Prostate gland (tissue), 2 donors: Measurements from ENCODE around the gene NRF1. TPM values are rescaled to one million over a fixed set of nuclear protein-coding genes. Genes with fewer than 3 reads are reported as not detected.

ENCODE experiments used
- DNase-seq: peaks from one replicate; pipeline ENCODE4 v3.0.0-alpha.2; 2019; ENCODE audit warnings: low spot score
- H3K27ac ChIP-seq, 2 donors: fragments of 200-600 bp; sonication (generic); 2 replicates each; pipeline ENCODE4 v1.5.1; 2017 to 2019
- H3K27me3 ChIP-seq: fragments of 200-600 bp; sonication (generic); replicated peaks from 2 replicates; pipeline ENCODE4 v1.5.1; 2019; ENCODE audit not compliant: insufficient read depth
- H3K36me3 ChIP-seq, 2 donors: fragments of 200-600 bp; sonication (generic); 1 replicate in 1 of 2; 2 replicates in 1 of 2; pipeline versions ENCODE4 v1.5.1 to v1.8.1; 2017 to 2019
- H3K4me1 ChIP-seq: fragments of 200-600 bp; sonication (generic); replicated peaks from 2 replicates; pipeline ENCODE4 v1.5.1; 2019
- H3K4me3 ChIP-seq, 2 donors: fragments of 200-600 bp; sonication (generic); 2 replicates each; pipeline ENCODE4 v1.5.1; 2017 to 2019
- H3K9me3 ChIP-seq: fragments of 200-600 bp; sonication (generic); 2 replicates; pipeline ENCODE4 v1.5.1; 2017
- CTCF ChIP-seq, 4 experiments: fragments of 200-600 bp in 2 of 4; fragments of 450-650 bp in 2 of 4; sonication (generic) in 2 of 4; IDR thresholded peaks; 1 replicate in 3 of 4; 2 replicates in 1 of 4; pipeline ENCODE4 v1.5.1; 2016 to 2019; ENCODE audit warnings: antibody characterized with exemption in 4 of 4, mild to moderate bottlenecking in 2 of 4, moderate library complexity in 2 of 4
- POLR2A ChIP-seq: fragments of 450-650 bp; IDR thresholded peaks from one replicate; pipeline ENCODE4 v1.6.1; 2016; ENCODE audit warnings: antibody characterized with exemption, mild to moderate bottlenecking
- POLR2AphosphoS5 ChIP-seq: sonication (generic); formaldehyde crosslinking; IDR thresholded peaks from one replicate; pipeline ENCODE4 v1.6.1; 2017; ENCODE audit warnings: antibody characterized with exemption
- WGBS: methylation state at CpG from one replicate; pipeline ENCODE4 v1.1.5; 2018; 5-methylcytosine and 5-hydroxymethylcytosine counted together
- intact Hi-C: fragments of 100-400 bp; cut with DNase I; formaldehyde crosslinking; loops from one replicate; pipeline ENCODE4 v1.14.2; 2022
- total RNA-seq, 2 donors: library from RNA; depleted of rRNA; stranded (reverse); fragments of >200 nt; gene quantifications; one replicate each; pipeline ENCODE4 v1.1.0, GENCODE V29; 2016

NRF1 gene
- total RNA-seq, 2 donors from 2014 or later, result 22.3 to 27.0 TPM

GRCh38 chr7:129664029-129665012 lies 52.8 kb downstream of the NRF1 start:
- no peak overlapping the region for H3K27ac ChIP-seq
- H3K36me3 ChIP-seq, result no peaks in the 10 kb centered on the region
- intact Hi-C loops, result loop anchor here (10.0 kb wide), 1 partner anchor 160 kb away; no protein-coding TSS in a partner anchor
- no peaks in the 10 kb centered on the region for H3K27me3 ChIP-seq
- no peaks in the 10 kb centered on the region for H3K9me3 ChIP-seq
- H3K4me3 ChIP-seq, result no peak overlapping the region
- DNase-seq, result no peak
- TF ChIP-seq CTCF (IDR thresholded peaks at IDR 0.05) (peak; percentile 11 to 72 (median 53)), POLR2A (no peak), POLR2AphosphoS5 (peak; percentile 16)
- no peaks in the 10 kb centered on the region for H3K4me1 ChIP-seq
- WGBS, result 73% methylated on average over 5 of the region's 5 CpGs

- TF ChIP-seq POLR2AphosphoS5 (no peak), CTCF (IDR thresholded peaks at IDR 0.05) (no peak), POLR2A (no peak)
- no peaks in the 10 kb centered on the region for H3K27me3 ChIP-seq
- no peaks in the 10 kb centered on the region for H3K4me1 ChIP-seq
- intact Hi-C loops, result loop anchor here (10.0 kb wide), 1 partner anchor 160 kb away; no protein-coding TSS in a partner anchor
- H3K27ac ChIP-seq, result no peak overlapping the region
- no peak for DNase-seq
- no peak overlapping the region for H3K4me3 ChIP-seq
- no peaks in the 10 kb centered on the region for H3K36me3 ChIP-seq
- 72% methylated on average over 3 of the region's 3 CpGs for WGBS
- no peaks in the 10 kb centered on the region for H3K9me3 ChIP-seq
These were observed 53.5 kb downstream of the NRF1 start for GRCh38 chr7:129665013-129665401.

- TF ChIP-seq CTCF (IDR thresholded peaks at IDR 0.05) (no peak), POLR2A (no peak), POLR2AphosphoS5 (no peak)
- Histone ChIP-seq H3K27ac (no peak overlapping the region), H3K4me1 (no peaks in the 10 kb centered on the region), H3K27me3 (no peaks in the 10 kb centered on the region), H3K9me3 (no peaks in the 10 kb centered on the region), H3K36me3 (no peaks in the 10 kb centered on the region), H3K4me3 (no peak overlapping the region)
- intact Hi-C loops, result loop anchor here (10.0 kb wide), 1 partner anchor 158 kb away; no protein-coding TSS in a partner anchor
- WGBS, result 95% methylated on average over 4 of the region's 4 CpGs
- no peak for DNase-seq
These were observed 55.6 kb downstream of the NRF1 start for GRCh38 chr7:129667116-129667515.

- 97% methylated on average over 1 of the region's 1 CpG for WGBS
These were observed 56.0 kb downstream of the NRF1 start for GRCh38 chr7:129667551-129667950.

More at GRCh38 chr7:129667551-129667950, 56.0 kb downstream of the NRF1 start:
- Histone ChIP-seq H3K4me1 (no peaks in the 10 kb centered on the region), H3K4me3 (no peak overlapping the region), H3K9me3 (no peaks in the 10 kb centered on the region), H3K27me3 (no peaks in the 10 kb centered on the region), H3K36me3 (no peaks in the 10 kb centered on the region), H3K27ac (no peak overlapping the region)
- no peak for TF ChIP-seq POLR2AphosphoS5
- no peak for TF ChIP-seq CTCF (IDR thresholded peaks at IDR 0.05)
- no peak for TF ChIP-seq POLR2A
- no peak for DNase-seq
- intact Hi-C loops, result loop anchor here (10.0 kb wide), 1 partner anchor 157 kb away; no protein-coding TSS in a partner anchor
